ENCODE measurements around the gene GPS1. TPM values are rescaled to one million over a fixed set of nuclear protein-coding genes. Genes with fewer than 3 reads are reported as not detected.
A peak's percentile ranks its signal among the peaks of the same experiment; 100 is the strongest.

Gene GPS1
- polyA plus RNA-seq, 1 donor, result 97.1 TPM

DNA sequence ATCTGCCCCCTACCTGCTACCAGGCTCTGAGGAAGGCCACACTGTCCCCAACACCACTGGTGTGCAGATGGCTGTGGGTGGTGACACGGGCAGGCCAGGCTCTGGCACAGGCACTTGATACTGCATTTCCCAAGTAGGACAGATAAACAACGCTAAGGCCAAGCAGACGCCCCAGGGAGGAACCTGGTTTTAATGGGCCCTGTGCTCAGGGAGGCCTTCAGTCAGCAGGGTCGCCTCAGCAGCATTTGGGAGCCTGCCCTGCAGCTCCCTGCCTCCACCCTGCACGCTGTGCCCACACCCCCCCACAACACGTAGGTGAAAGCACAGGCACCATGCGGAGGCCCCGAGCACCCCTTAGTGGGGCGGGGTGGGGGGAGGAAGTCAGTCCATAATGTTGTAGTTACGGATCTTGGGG is 49.6 kb downstream of the GPS1 start:
- peaks cover 4% of the 10 kb centered on the region for H3K9me3 ChIP-seq (ENCODE audit: control insufficient read depth, low read depth, low read length)
- H3K36me3 ChIP-seq (ENCODE audit: control insufficient read depth, insufficient read depth, low read length), result peaks cover 4% of the 10 kb centered on the region
- no peak for DNase-seq
- no peak overlapping the region for H3K4me3 ChIP-seq (ENCODE audit: low read length)
- H3K27me3 ChIP-seq (ENCODE audit: control insufficient read depth, insufficient read depth, low read length), result no peaks in the 10 kb centered on the region
- H3K4me1 ChIP-seq (ENCODE audit: control insufficient read depth, insufficient read depth, low read length), result peaks cover 52% of the 10 kb centered on the region
- no CpG with 5 or more reads among the region's 10 CpGs for WGBS (ENCODE audit: insufficient coverage, low lambda C conversion rate)
- no peak overlapping the region for H3K27ac ChIP-seq (ENCODE audit: low read length)

DNA sequence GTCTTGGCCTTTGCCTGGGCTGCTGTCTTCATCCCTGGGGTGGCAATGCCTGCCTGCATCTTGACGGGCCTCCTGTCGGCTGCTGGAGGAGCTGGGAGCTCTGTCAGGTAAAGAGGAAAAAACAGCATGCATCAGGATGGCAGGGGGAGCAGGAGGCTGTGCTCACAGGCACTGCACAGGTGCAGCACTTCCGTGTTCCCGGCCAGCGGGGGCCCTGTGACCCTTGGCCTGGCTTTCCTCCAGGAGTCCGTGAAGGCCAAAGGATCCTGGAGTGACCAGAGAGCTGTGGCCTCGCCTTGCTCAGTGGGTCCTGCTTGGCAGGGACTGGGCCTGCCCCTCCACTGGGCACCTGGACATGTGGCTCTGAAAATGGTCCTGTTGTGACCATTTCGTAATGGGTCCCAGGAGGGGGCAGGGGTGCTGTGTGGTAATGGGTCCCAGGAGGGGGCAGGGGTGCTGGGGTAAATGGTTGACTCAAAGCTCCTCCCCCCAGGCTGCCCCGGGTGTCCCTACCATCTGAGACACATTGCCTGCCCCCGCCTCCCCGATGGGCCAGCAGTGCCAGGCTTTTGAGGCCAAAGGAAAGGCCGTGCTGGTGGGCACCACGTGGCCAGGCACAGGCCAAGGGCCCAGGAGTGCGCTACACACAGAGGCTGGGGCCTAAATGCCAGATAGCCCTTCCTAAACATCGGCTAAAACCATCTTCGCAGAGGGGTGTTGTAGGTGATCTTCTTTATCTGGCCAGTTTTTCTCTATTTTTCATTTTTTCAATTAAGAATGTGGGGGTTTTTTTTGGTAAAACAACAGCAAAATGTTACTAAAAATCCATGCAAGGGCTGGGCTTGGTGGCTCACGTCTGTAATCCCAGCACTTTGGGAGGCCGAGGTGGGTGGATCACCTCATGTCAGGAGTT is 50.3 kb downstream of the GPS1 start:
- peaks cover 52% of the 10 kb centered on the region for H3K4me1 ChIP-seq (ENCODE audit: control insufficient read depth, insufficient read depth, low read length)
- no peak for DNase-seq

DNA sequence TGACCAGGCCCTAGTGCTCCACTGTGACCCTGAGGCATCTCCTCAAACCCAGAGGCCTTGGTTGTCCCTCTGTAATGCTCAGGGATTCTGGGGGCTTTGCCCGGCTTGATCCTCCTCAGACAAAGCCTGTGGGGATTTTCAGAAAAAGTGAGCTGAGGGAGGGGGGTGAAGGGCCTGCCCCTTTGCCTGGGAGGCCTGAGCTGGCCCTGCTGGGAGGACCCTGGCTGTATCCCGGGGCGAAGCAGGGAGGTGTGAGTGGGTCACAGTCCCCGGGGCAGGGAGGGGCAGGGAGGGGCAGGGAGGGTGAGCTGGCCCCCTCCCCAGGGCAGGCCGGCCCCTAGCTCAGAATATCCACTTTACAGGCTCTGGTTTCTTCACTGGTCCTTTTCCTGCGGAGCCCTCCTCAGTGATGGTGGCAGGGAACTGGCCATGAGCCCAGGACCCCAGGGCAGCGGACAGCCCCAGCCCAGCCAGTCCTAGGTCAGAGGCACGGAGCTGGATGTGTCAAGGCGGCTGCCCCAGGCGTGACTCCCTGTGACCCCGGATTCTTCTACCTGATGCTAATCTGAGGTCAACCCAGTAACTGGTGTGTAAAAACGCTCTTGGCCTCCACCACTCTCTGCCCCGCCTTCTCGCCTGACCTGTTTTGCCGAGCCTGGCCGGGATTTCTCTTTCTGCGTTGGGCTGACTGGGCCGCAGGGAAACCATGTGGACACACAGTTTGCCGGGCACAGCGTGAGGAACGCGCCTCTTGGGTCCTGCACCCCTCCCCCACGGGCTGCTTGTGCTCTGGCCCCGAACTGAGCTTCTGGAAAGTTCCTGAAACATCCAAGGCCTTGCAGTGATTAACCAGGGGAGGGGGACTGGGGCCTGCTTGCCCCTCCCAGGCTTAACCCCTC is 52.1 kb downstream of the GPS1 start:
- WGBS (ENCODE audit: insufficient coverage, low lambda C conversion rate), result no CpG with 5 or more reads among the region's 24 CpGs
- Histone ChIP-seq H3K27me3 (ENCODE audit: control insufficient read depth, insufficient read depth, low read length) (no peaks in the 10 kb centered on the region), H3K4me3 (ENCODE audit: low read length) (no peak overlapping the region), H3K9me3 (ENCODE audit: control insufficient read depth, low read depth, low read length) (peaks cover 4% of the 10 kb centered on the region), H3K27ac (ENCODE audit: low read length) (no peak overlapping the region), H3K4me1 (ENCODE audit: control insufficient read depth, insufficient read depth, low read length) (peaks cover 54% of the 10 kb centered on the region), H3K36me3 (ENCODE audit: control insufficient read depth, insufficient read depth, low read length) (peaks cover 9% of the 10 kb centered on the region)
- peak in 1 of 2 donors; percentile 46 for DNase-seq

More for the DNA sequence above, 50.3 kb downstream of the GPS1 start:
- WGBS (ENCODE audit: insufficient coverage, low lambda C conversion rate), result no CpG with 5 or more reads among the region's 18 CpGs
- no peaks in the 10 kb centered on the region for H3K27me3 ChIP-seq (ENCODE audit: control insufficient read depth, insufficient read depth, low read length)
- H3K4me3 ChIP-seq (ENCODE audit: low read length), result no peak overlapping the region
- peaks cover 4% of the 10 kb centered on the region for H3K36me3 ChIP-seq (ENCODE audit: control insufficient read depth, insufficient read depth, low read length)
- peaks cover 4% of the 10 kb centered on the region for H3K9me3 ChIP-seq (ENCODE audit: control insufficient read depth, low read depth, low read length)
- no peak overlapping the region for H3K27ac ChIP-seq (ENCODE audit: low read length)

DNA sequence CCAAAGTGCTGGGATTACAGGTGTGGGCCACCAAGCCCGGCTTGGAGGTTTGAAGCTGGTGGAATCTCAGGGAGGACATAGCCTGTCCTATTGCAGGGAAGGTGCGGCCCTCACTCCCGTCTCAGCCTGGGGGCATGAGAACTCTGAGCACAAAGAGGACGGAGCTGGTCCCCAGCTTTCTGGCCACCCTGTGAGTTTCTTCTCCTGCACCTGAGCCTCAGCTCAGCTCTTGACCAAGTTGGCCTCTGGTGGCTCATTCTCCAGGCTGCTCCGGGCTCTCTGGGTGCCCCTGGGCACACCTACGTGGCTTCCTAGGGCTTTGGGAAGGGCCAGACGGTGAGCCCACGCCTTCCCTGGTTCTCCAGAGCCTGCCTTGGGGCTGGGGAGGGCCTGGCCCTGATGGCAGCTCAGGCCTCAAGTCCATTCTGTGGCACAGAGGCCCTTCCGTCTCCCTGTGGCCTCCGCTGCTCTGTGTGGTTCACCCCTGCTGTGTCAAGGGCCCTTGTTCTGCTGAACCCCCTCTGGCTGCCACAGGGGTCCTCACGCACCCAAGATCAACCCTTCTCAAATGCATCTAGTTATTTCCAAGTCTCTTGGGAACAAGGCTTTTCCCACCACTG is 53.2 kb downstream of the GPS1 start:
- peaks cover 46% of the 10 kb centered on the region for H3K4me1 ChIP-seq (ENCODE audit: control insufficient read depth, insufficient read depth, low read length)
- no peaks in the 10 kb centered on the region for H3K27me3 ChIP-seq (ENCODE audit: control insufficient read depth, insufficient read depth, low read length)
- no CpG with 5 or more reads among the region's 11 CpGs for WGBS (ENCODE audit: insufficient coverage, low lambda C conversion rate)
- H3K4me3 ChIP-seq (ENCODE audit: low read length), result no peak overlapping the region
- peaks cover 9% of the 10 kb centered on the region for H3K36me3 ChIP-seq (ENCODE audit: control insufficient read depth, insufficient read depth, low read length)
- no peak for DNase-seq
- H3K9me3 ChIP-seq (ENCODE audit: control insufficient read depth, low read depth, low read length), result no peaks in the 10 kb centered on the region
- no peak overlapping the region for H3K27ac ChIP-seq (ENCODE audit: low read length)

DNA sequence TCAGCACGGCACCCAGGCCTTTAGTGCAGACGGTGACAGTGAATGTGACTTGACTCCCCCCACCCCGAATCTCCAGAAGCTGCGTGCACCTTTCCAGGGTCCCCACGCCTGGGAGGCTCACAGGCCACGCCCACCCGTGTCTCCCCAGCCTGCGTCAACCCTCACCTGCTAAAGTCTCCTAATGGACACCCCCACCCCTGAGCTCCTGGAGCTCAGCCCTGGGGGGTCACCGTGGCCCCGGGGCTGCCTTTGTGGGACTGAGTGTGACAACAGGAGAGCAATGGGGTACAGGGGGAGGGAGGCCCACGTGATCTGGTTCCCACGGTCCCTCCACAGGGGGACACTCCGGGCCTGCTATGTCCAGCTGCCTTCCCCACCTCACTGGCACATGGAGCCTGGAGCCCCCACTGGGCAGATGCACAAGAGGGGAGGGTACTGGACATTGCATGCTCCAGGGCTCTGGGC is 53.8 kb downstream of the GPS1 start:
- no peak overlapping the region for H3K4me3 ChIP-seq (ENCODE audit: low read length)
- H3K9me3 ChIP-seq (ENCODE audit: control insufficient read depth, low read depth, low read length), result no peaks in the 10 kb centered on the region
- H3K4me1 ChIP-seq (ENCODE audit: control insufficient read depth, insufficient read depth, low read length), result peaks cover 46% of the 10 kb centered on the region
- no peaks in the 10 kb centered on the region for H3K27me3 ChIP-seq (ENCODE audit: control insufficient read depth, insufficient read depth, low read length)
- peak overlapping the region; percentile 62 for H3K27ac ChIP-seq (ENCODE audit: low read length)
- no peak for DNase-seq
- peaks cover 9% of the 10 kb centered on the region for H3K36me3 ChIP-seq (ENCODE audit: control insufficient read depth, insufficient read depth, low read length)
- whole genome bisulfite sequencing (ENCODE audit: insufficient coverage, low lambda C conversion rate), result no CpG with 5 or more reads among the region's 13 CpGs

DNA sequence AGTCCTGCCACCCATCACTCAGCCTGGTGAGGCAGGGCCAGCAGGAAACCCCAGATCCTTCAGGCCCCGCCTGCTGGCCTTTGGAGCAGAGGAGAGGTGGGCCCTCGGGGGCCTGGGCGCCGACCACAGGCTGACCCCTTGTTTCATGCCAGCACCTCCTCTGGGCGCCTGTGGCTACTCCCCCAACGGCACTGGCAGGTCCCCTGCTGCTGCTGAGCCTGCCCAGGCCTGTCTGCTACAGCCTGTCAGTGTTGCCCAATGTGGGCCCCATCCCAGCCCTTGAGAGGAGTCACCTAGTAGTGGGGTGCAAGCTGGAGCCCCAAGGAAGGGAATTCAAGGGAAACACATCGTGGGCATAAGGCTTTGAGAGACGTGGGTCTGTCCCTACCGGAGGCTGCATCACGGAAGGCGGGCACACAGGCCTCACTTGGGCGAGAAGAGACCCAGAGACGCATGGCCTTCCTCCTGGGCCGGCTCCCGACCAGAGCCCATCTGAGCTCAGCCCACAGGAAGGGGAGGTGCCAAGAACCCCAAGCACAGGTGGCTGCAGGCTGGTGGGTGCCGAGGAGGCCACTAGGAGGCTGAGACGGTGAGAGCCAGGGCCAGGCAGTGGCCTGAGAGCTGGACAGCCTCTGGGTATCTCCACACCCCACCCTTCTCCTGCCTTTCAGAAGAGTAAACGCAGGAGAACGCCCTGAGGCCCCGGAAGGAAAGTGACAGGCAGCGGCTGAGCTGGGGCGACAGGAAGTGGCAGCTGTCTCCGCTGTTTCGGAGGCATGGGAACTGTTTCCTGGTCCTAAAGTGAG is 54.4 kb downstream of the GPS1 start:
- WGBS (ENCODE audit: insufficient coverage, low lambda C conversion rate), result no CpG with 5 or more reads among the region's 24 CpGs
- Histone ChIP-seq H3K4me3 (ENCODE audit: low read length) (peak overlapping the region; percentile 27), H3K27ac (ENCODE audit: low read length) (peak overlapping the region; percentile 62), H3K36me3 (ENCODE audit: control insufficient read depth, insufficient read depth, low read length) (peaks cover 7% of the 10 kb centered on the region), H3K9me3 (ENCODE audit: control insufficient read depth, low read depth, low read length) (no peaks in the 10 kb centered on the region), H3K4me1 (ENCODE audit: control insufficient read depth, insufficient read depth, low read length) (peaks cover 43% of the 10 kb centered on the region), H3K27me3 (ENCODE audit: control insufficient read depth, insufficient read depth, low read length) (no peaks in the 10 kb centered on the region)
- DNase-seq, result peak; percentile 54 to 80

DNA sequence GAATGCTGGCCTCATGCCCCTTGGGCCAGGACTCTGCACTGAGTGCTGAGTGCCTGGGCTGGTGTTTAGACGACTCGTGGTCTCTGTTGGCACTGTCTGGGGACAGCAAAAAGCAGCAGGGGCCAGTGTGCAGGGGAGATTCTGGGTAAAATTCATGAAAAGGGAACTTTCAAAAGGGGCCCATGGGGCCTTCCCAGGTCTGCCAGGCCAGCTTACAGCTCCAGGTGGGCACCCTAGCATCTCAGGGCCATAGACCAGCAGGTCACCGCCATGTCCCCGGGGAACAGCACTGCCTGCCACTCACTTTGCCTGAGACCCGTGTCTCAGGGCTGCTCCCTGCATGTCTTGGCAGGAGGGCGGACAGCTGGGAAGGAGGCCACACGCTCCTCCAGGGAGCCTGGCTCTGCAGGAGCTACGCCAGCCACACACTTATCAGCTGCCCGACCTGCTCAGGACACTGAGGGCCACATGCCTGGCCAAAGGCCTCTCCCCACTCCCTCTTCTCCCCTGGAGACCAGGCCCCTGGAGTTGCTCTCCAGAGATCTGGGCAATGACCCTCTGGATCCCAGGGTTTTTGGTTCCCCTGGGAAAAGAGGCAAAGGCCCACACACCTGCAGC is 55.1 kb downstream of the GPS1 start:
- H3K36me3 ChIP-seq (ENCODE audit: control insufficient read depth, insufficient read depth, low read length), result peaks cover 6% of the 10 kb centered on the region
- peak overlapping the region; percentile 27 for H3K4me3 ChIP-seq (ENCODE audit: low read length)
- WGBS (ENCODE audit: insufficient coverage, low lambda C conversion rate), result no CpG with 5 or more reads among the region's 9 CpGs
- peaks cover 35% of the 10 kb centered on the region for H3K4me1 ChIP-seq (ENCODE audit: control insufficient read depth, insufficient read depth, low read length)
- no peaks in the 10 kb centered on the region for H3K9me3 ChIP-seq (ENCODE audit: control insufficient read depth, low read depth, low read length)
- H3K27ac ChIP-seq (ENCODE audit: low read length), result peak overlapping the region; percentile 62
- H3K27me3 ChIP-seq (ENCODE audit: control insufficient read depth, insufficient read depth, low read length), result no peaks in the 10 kb centered on the region
- DNase-seq, result no peak

Data from large intestine (tissue), 3 donors.